Measurements from ENCODE around the gene SOX12. TPM values are rescaled to one million over a fixed set of nuclear protein-coding genes. Genes with fewer than 3 reads are reported as not detected.

SOX12 gene
- total and polyA plus RNA-seq, 2 donors (not counting 1 experiment from before 2014, with no cell fraction given): 5.3 to 13.6 TPM

DNA sequence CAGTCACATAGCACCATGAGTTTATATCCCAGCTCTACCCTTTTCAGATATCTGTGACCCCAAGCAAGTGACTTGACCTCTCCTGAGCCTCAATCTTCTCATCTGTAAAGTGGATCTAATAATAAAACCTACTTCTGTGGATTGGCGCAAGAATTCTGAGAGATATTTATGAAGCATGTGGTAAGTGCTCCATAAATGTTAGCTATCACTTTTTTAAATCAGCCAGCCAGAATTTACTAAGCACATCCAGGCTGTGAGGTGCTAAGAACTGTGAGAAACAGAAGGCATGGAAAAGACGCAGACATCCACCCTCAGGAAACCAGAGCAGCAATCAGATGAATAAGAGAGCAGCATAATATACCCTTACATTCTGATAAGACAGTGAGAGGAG, 35.7 kb upstream of the SOX12 start:
- ChIA-PET CTCF (no interaction called here), POLR2A (no interaction called here)
- H3K4me3 ChIP-seq (ENCODE audit: control extremely low read depth in 1 of 5, extremely low read depth in 1 of 5, insufficient read depth in 1 of 5, low read depth in 2 of 5, low read length in 4 of 5): peak overlapping the region; percentile 48 to 83 (median 69)
- H3K4me2 ChIP-seq (replicated peaks; ENCODE audit: low read depth, low read length, poor library complexity, severe bottlenecking): peak overlapping the region; percentile 87
- WGBS (ENCODE audit: insufficient coverage): no CpG with 5 or more reads among the region's 2 CpGs
- H3K27ac ChIP-seq (ENCODE audit: low read length in 2 of 2): peak overlapping the region in 1 of 2 donors; percentile 57
- intact Hi-C loops (cut with micrococcal nuclease): loop anchor here (1.0 kb wide), 6 partner anchors 9 to 58 kb away; partner anchors contain the start of gene NRSN2
- no peaks in the 10 kb centered on the region for H3K27me3 Mint-ChIP-seq
- ATAC-seq (ENCODE audit: low read depth): no peak
- H3K27me3 ChIP-seq (replicated peaks in 1 of 4; ENCODE audit: control extremely low read depth in 1 of 4, control insufficient read depth in 3 of 4, insufficient read depth in 4 of 4, low read length in 3 of 4): no peaks in the 10 kb centered on the region
- no peaks in the 10 kb centered on the region for H3K9me3 Mint-ChIP-seq (ENCODE audit: insufficient read depth)
- no peaks in the 10 kb centered on the region for H3K36me3 ChIP-seq (replicated peaks in 1 of 2; ENCODE audit: control extremely low read depth in 1 of 2, control insufficient read depth in 1 of 2, extremely low read depth in 1 of 2, insufficient read depth in 2 of 2, low read length in 1 of 2)
- H2AFZ ChIP-seq (ENCODE audit: insufficient read depth, low read depth, low read length, poor library complexity, severe bottlenecking): peak overlapping the region; percentile 88
- TF ChIP-seq, protein P1, sequence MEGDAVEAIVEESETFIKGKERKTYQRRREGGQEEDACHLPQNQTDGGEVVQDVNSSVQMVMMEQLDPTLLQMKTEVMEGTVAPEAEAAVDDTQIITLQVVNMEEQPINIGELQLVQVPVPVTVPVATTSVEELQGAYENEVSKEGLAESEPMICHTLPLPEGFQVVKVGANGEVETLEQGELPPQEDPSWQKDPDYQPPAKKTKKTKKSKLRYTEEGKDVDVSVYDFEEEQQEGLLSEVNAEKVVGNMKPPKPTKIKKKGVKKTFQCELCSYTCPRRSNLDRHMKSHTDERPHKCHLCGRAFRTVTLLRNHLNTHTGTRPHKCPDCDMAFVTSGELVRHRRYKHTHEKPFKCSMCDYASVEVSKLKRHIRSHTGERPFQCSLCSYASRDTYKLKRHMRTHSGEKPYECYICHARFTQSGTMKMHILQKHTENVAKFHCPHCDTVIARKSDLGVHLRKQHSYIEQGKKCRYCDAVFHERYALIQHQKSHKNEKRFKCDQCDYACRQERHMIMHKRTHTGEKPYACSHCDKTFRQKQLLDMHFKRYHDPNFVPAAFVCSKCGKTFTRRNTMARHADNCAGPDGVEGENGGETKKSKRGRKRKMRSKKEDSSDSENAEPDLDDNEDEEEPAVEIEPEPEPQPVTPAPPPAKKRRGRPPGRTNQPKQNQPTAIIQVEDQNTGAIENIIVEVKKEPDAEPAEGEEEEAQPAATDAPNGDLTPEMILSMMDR (IDR thresholded peaks at IDR 0.05): no peak
- TF ChIP-seq EZH2 (IDR thresholded peaks at IDR 0.05; ENCODE audit: borderline replicate concordance, insufficient read depth, low read depth, low read length, poor library complexity, severe bottlenecking): no peak
- H3K4me3 Mint-ChIP-seq: no peak overlapping the region
- H3K27ac Mint-ChIP-seq: no peak overlapping the region
- H3K4me1 Mint-ChIP-seq: peaks cover 6% of the 10 kb centered on the region
- peaks cover 18 to 22% of the 10 kb centered on the region in 2 donors for H3K4me1 ChIP-seq (ENCODE audit: control insufficient read depth in 2 of 2, insufficient read depth in 2 of 2, low read length in 2 of 2)
- H3K9ac ChIP-seq (ENCODE audit: low read length): peak overlapping the region; percentile 70
- peaks cover 17% of the 10 kb centered on the region for H3K79me2 ChIP-seq (ENCODE audit: control insufficient read depth, insufficient read depth, low read length)
- no peak for DNase-seq
- no peaks in the 10 kb centered on the region for H3K9me3 ChIP-seq (ENCODE audit: control extremely low read depth in 1 of 3, control insufficient read depth in 2 of 3, insufficient read depth in 1 of 3, low read length in 2 of 3)
- no peaks in the 10 kb centered on the region for H4K20me1 ChIP-seq (ENCODE audit: control insufficient read depth, insufficient read depth, low read length, poor library complexity, severe bottlenecking)

DNA sequence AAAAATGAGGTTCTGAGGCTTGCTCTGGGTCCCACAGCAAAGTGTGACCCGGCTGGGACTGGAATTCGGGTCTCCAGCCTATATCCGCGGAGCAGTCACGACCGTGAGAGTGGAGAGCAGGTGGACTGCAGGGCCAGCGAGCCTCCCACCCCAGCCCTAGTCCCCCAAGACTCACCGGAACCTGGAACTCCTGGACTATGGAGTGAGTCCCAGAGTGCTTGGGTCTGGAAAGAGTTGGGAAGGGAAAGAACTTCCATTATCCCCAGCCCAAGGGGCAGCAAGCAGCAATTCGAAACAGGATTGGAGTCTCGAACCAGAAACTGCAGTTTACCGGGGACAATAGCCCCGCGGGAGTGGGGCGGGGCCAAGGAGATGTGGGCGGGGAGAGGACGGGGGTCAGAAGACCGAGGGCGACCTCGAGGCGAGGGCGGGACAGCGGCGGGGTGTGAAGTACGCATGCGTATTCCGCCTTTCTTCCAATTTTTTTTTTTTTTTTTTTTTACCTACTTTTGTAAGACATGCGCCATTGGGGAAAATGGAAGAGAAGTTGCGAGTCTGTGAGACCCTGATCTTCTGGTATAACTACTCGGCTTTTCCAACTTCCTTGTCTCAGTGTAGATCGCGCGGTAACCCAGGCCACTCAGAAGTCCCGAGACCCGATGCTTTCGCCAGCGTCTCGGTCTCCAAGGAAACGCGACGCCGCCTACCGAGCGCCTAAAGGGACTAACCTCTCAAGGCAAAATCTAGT, 35.1 kb upstream of the SOX12 start, which contains the start of gene C20orf96:
Gene C20orf96, minus strand, starts transcription at position 667 of the 748 bp plus-strand sequence. Its CDS starts 140 bp downstream, at position 527.
- H3K9ac ChIP-seq (ENCODE audit: low read length): peak within 1 kb of the TSS; percentile 70
- H3K4me3 Mint-ChIP-seq: no peak within 1 kb of the TSS
- H3K27me3 ChIP-seq (replicated peaks in 1 of 4; ENCODE audit: control extremely low read depth in 1 of 4, control insufficient read depth in 3 of 4, insufficient read depth in 4 of 4, low read length in 3 of 4): no peaks in the 10 kb centered on the region
- no peaks in the 10 kb centered on the region for H4K20me1 ChIP-seq (ENCODE audit: control insufficient read depth, insufficient read depth, low read length, poor library complexity, severe bottlenecking)
- ChIA-PET POLR2A (no interaction called here), CTCF (no interaction called here)
- intact Hi-C loops (cut with micrococcal nuclease): loop anchor here (1.0 kb wide), 6 partner anchors 8 to 57 kb away; partner anchors contain the start of gene NRSN2
- H3K4me3 ChIP-seq (ENCODE audit: control extremely low read depth in 1 of 5, extremely low read depth in 1 of 5, insufficient read depth in 1 of 5, low read depth in 2 of 5, low read length in 4 of 5): peak within 1 kb of the TSS; percentile 48 to 83 (median 69)
- H3K4me1 ChIP-seq (ENCODE audit: control insufficient read depth in 2 of 2, insufficient read depth in 2 of 2, low read length in 2 of 2): peaks cover 18 to 22% of the 10 kb centered on the region in 2 donors
- TF ChIP-seq, protein P1 (IDR thresholded peaks at IDR 0.05): peak; percentile 45
- no peak for TF ChIP-seq EZH2 (IDR thresholded peaks at IDR 0.05; ENCODE audit: borderline replicate concordance, insufficient read depth, low read depth, low read length, poor library complexity, severe bottlenecking)
- H3K36me3 ChIP-seq (replicated peaks in 1 of 2; ENCODE audit: control extremely low read depth in 1 of 2, control insufficient read depth in 1 of 2, extremely low read depth in 1 of 2, insufficient read depth in 2 of 2, low read length in 1 of 2): no peaks in the 10 kb centered on the region
- DNase-seq: peak; percentile 93
- H3K27me3 Mint-ChIP-seq: no peaks in the 10 kb centered on the region
- peak within 1 kb of the TSS in 1 of 2 donors; percentile 57 for H3K27ac ChIP-seq (ENCODE audit: low read length in 2 of 2)
- H3K4me1 Mint-ChIP-seq: peaks cover 6% of the 10 kb centered on the region
- no peak within 1 kb of the TSS for H3K27ac Mint-ChIP-seq
- H3K79me2 ChIP-seq (ENCODE audit: control insufficient read depth, insufficient read depth, low read length): peaks cover 22% of the 10 kb centered on the region
- peak within 1 kb of the TSS; percentile 87 for H3K4me2 ChIP-seq (replicated peaks; ENCODE audit: low read depth, low read length, poor library complexity, severe bottlenecking)
- H2AFZ ChIP-seq (ENCODE audit: insufficient read depth, low read depth, low read length, poor library complexity, severe bottlenecking): peak within 1 kb of the TSS; percentile 88
- no peaks in the 10 kb centered on the region for H3K9me3 Mint-ChIP-seq (ENCODE audit: insufficient read depth)
- H3K9me3 ChIP-seq (ENCODE audit: control extremely low read depth in 1 of 3, control insufficient read depth in 2 of 3, insufficient read depth in 1 of 3, low read length in 2 of 3): no peaks in the 10 kb centered on the region
- ATAC-seq (ENCODE audit: low read depth): peak; percentile 98
- 0% methylated on average over 29 of the region's 43 CpGs for WGBS (ENCODE audit: insufficient coverage)

Measured in B cell (primary cell).